ENCODE data around the gene RPS3A.

GRCh38 chr4:151091047-151091446 is 8.4 kb upstream of the RPS3A start:
- TF ChIP-seq EZH2 (IDR thresholded peaks at IDR 0.05; ENCODE audit: insufficient read depth, poor library complexity, severe bottlenecking): no peak
- no peak for TF ChIP-seq EZH2phosphoT487 (IDR thresholded peaks at IDR 0.05; ENCODE audit: insufficient read depth, low read depth)
